Activated T-helper 17 cell treated with anti-CD3 and anti-CD28 coated beads, Interleukin-2, amount 50 U/mL, for 72 hours (primary cell): ENCODE data around the gene SKOR1. TPM values are rescaled to one million over a fixed set of nuclear protein-coding genes. Genes with fewer than 3 reads are reported as not detected.

Experiments
- ATAC-seq: fragments of 150-1000 bp; cut with Tn5 transposase; replicated peaks from 2 replicates; pipeline ENCODE4 v1.10.0; 2021; ENCODE audit warnings: mild to moderate bottlenecking, moderate library complexity
- H3K27ac Mint-ChIP-seq: one replicate; pipeline ENCODE4 v1.8.0; 2022; ENCODE audit warnings: mixed read lengths
- H3K27me3 Mint-ChIP-seq: one replicate; pipeline ENCODE4 v1.8.0; 2022; ENCODE audit warnings: mixed read lengths
- H3K36me3 Mint-ChIP-seq: one replicate; pipeline ENCODE4 v1.8.0; 2022; ENCODE audit warnings: low read depth, mild to moderate bottlenecking, mixed read lengths
- H3K4me1 Mint-ChIP-seq: one replicate; pipeline ENCODE4 v1.8.0; 2022; ENCODE audit warnings: mixed read lengths
- H3K4me3 Mint-ChIP-seq: one replicate; pipeline ENCODE4 v1.8.0; 2022; ENCODE audit warnings: mild to moderate bottlenecking, mixed read lengths
- H3K9me3 Mint-ChIP-seq: one replicate; pipeline ENCODE4 v1.8.0; 2022; ENCODE audit warnings: mixed read lengths
- total RNA-seq, 2 donors: library from RNA; stranded (reverse); gene quantifications; one replicate each; pipeline ENCODE4 v1.2.3, GENCODE V29; 2022

The SKOR1 gene
- total RNA-seq, 2 donors from 2014 or later: 0.08 to 0.13 TPM

DNA sequence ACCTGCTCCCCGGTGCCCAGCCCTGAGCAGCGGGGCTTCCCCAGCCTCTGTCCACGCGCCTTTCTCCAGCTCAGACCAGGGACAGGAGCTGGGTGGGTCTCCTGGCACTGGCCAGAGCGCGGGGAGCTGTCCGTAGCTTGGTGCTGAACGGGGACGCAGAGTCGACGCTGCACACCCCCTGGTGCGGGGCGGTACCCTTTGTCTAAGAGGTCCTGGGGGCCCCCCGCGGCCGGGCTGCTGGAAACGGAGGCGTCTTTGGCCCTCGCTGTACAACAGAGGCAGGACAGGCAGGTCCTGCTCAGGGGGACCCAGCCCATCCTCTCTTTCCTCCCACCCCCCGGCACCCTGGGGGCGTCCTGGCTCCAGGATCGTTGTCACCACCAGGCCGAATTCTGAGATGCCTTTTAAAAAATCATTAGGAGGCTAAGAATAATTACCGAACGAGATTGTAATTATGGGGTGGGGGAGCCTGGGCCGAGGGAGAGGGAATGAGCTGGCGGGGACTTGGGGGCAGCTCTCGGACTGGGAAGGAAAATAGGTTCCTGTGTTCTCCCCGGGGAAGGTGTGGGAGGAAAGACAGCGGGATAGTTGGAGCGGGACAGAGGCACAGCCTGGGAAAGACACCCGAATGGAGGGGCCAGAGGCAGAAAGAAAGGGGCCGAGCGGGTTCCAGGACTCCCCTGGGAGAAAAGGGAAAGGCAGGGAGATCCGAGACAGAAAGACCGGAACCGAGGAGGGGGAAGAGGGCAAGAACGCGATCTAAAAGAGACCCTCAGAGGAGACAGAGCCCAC, 4.1 kb upstream of the SKOR1 start:
- H3K27ac Mint-ChIP-seq: no peak overlapping the region
- no peaks in the 10 kb centered on the region for H3K9me3 Mint-ChIP-seq
- no peak for ATAC-seq
- H3K27me3 Mint-ChIP-seq: peaks cover 63% of the 10 kb centered on the region
- H3K4me1 Mint-ChIP-seq: peaks cover 24% of the 10 kb centered on the region
- H3K4me3 Mint-ChIP-seq: peak overlapping the region; percentile 38
- H3K36me3 Mint-ChIP-seq: peaks cover 25% of the 10 kb centered on the region

DNA sequence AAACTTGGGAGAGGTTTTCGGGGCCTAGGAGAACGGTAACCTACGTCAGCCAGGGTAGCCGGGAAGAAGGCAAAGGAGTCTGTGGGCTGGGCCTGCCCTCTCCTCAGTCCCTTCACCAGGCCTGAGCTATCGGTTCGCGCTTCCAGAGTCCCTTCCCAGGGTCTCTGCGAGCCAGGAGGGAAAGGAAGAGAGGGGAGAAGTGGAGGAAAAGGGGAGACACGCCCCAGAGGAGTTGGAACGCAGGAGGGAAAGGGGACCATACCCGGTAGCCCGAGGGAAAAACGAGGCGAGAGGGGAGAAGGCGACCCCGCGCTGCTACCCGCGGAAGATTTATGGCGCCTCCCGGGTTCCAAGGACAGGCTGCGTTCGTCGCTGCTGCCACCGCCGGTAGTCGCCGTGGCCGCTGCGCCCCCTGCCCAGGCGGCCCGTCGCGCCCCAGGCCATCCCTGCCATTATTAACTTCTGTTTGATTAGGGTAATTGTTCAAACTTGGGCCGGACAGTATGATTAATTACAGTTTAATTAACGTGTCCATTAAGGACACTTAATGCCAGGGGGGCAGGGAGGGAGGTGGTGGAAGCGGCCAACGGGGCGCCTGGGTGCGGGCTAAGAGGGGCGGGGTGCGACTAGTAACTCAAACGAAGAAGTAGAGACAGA, 3.4 kb upstream of the SKOR1 start:
- H3K9me3 Mint-ChIP-seq: no peaks in the 10 kb centered on the region
- ATAC-seq: no peak
- H3K36me3 Mint-ChIP-seq: peaks cover 26% of the 10 kb centered on the region
- H3K27ac Mint-ChIP-seq: no peak overlapping the region
- peak overlapping the region; percentile 42 for H3K4me3 Mint-ChIP-seq
- peaks cover 59% of the 10 kb centered on the region for H3K27me3 Mint-ChIP-seq
- peaks cover 26% of the 10 kb centered on the region for H3K4me1 Mint-ChIP-seq

DNA sequence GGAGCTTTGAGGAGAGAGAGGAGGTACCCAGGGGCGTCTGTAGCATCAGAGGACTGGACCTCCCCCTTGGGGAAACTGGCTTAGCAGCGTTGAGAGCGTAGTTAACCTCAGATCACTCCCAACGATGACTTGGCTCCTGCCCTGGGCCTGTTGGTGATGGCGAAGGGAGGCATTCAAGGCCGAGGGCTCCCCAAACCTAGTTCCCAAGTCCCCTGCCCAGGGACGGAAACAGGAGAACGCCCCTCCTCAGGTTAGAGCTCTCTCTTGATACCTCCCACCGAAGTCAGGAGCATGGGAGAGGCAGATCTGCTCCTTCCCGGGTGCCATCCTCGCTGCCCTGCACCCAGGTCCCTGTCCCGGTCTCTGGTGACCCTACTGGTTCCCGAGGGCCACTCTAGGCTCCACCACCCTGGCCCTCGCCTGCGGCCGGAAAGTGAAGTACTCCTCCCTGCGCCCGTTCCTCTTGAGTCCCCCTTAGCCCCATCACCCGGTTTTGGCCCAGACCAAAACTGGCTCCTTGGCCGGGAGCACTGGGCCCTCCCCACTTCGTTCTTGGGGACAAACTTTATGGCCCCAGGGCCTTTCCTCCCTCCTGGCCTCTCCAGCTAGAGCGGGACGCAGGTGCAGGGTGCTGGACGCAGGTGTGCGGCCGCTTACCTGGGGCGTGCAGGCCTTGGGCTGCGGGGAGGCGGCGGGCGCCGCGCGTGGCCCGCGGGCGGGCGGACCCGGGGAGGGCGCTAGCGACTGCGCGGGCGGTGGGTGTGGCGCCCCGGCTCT, 2.6 kb upstream of the SKOR1 start:
- H3K36me3 Mint-ChIP-seq: peaks cover 26% of the 10 kb centered on the region
- no peaks in the 10 kb centered on the region for H3K9me3 Mint-ChIP-seq
- peaks cover 26% of the 10 kb centered on the region for H3K4me1 Mint-ChIP-seq
- peaks cover 56% of the 10 kb centered on the region for H3K27me3 Mint-ChIP-seq
- H3K4me3 Mint-ChIP-seq: peak overlapping the region; percentile 42
- ATAC-seq: peak; percentile 41
- no peak overlapping the region for H3K27ac Mint-ChIP-seq

DNA sequence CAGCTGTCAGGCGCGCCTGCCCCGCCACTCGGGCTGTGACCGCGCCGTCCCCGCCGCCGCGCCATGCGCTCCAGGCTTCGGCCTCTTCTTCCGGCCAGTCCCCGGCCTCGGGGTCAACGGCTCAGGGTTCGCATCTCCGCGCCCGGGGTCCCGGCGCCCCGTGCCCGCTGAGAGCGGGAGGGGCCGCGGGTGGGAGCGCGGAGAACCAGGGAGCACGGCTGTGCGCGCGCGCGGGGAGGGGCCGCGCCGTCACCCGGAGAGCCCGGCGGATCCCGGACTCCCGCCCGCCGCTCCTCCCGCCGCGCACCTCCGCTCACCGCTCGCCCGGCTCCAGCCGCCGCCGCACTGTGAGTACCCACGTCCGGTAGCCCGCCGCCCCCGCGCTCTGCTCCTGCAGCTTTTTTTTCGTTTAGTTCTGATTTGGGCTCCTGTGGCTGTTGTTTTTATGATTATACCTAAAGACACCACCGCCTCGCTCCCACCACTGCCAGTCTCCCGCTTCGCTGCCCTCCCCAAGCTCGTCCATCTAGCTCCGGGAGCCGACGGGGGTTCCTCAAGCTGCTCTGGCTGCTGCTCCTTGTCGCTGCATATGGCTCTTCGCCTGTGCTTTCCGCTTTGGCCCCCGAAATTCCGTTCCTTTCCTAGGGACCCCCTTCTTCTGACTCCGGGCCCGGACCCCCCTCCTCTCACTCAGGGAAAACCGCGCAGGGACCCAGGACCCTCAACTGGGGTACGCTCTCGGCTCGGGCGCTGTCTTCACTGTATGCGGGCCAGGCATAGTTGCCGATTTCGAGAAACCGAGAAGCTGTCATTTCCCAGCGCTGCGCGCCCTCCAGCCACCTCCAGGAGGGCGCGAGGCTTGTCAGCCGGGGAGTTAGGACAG, 1.8 kb upstream of the SKOR1 start:
- peaks cover 54% of the 10 kb centered on the region for H3K27me3 Mint-ChIP-seq
- peaks cover 30% of the 10 kb centered on the region for H3K4me1 Mint-ChIP-seq
- peak; percentile 41 for ATAC-seq
- H3K4me3 Mint-ChIP-seq: peak overlapping the region; percentile 83
- H3K9me3 Mint-ChIP-seq: no peaks in the 10 kb centered on the region
- H3K36me3 Mint-ChIP-seq: peaks cover 26% of the 10 kb centered on the region
- H3K27ac Mint-ChIP-seq: no peak overlapping the region

DNA sequence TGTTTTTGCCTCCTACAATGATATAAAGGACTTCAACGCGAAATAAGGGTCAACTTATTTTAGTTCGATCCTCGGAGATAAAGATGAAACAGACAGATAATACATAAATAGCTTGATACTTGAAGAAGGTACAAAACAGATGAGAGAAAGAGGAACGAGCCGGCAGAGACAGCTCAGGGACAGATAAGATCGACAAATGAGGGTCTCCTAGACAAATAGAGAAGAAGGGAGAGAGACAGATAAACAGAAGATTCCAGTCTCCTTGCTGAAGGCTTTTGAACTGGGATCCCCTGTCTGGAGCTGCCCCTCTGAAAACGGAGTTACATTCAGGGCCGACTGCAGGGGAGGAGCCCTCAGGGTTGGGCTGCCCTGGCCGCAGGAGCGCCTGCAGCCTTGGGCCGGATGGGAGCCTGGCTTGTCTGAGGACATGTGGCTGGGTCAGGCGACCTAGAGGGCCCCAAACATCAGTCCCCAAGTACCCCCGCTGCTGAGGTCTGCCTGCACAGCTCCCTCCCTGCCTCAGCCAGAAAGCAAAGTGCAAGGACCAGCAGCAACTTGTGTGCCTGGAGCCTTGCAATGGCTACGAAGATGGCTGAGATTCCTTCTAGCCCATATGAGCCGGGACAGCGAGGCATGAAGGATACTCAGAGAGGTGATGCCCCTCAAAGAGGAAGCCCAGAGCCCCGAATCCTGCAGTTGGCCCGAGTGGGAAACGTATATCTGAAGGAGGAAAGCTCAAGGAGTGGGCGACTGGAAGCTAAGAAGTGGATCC, 926 bp upstream of the SKOR1 start:
- peaks cover 34% of the 10 kb centered on the region for H3K4me1 Mint-ChIP-seq
- ATAC-seq: no peak
- H3K27ac Mint-ChIP-seq: no peak overlapping the region
- peaks cover 55% of the 10 kb centered on the region for H3K27me3 Mint-ChIP-seq
- H3K4me3 Mint-ChIP-seq: peak overlapping the region; percentile 83
- H3K9me3 Mint-ChIP-seq: no peaks in the 10 kb centered on the region
- peaks cover 26% of the 10 kb centered on the region for H3K36me3 Mint-ChIP-seq

DNA sequence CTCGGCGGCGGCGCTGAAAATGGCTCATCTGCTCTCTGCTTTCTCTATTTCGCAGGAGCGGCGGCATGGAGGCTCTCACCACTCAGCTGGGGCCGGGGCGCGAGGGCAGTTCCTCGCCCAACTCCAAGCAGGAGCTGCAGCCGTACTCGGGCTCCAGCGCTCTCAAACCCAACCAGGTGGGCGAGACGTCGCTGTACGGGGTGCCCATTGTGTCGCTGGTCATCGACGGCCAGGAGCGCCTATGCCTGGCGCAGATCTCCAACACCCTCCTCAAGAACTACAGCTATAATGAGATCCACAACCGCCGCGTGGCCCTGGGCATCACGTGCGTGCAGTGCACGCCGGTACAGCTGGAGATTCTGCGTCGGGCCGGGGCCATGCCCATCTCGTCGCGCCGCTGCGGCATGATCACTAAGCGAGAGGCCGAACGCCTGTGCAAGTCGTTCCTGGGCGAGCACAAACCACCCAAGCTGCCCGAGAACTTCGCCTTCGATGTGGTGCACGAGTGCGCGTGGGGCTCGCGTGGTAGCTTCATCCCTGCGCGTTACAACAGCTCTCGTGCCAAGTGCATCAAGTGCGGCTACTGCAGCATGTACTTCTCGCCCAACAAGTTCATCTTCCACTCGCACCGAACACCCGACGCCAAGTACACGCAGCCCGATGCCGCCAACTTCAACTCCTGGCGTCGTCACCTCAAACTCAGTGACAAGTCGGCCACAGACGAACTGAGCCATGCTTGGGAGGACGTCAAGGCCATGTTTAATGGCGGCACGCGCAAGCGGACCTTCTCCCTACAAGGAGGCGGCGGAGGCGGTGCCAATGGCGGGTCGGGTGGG, 790 bp downstream of the SKOR1 start:
- ATAC-seq: no peak
- Mint-ChIP-seq H3K4me1 (peaks cover 34% of the 10 kb centered on the region), H3K9me3 (no peaks in the 10 kb centered on the region), H3K36me3 (peaks cover 26% of the 10 kb centered on the region), H3K27ac (no peak overlapping the region), H3K27me3 (peaks cover 53% of the 10 kb centered on the region), H3K4me3 (peak overlapping the region; percentile 50)

DNA sequence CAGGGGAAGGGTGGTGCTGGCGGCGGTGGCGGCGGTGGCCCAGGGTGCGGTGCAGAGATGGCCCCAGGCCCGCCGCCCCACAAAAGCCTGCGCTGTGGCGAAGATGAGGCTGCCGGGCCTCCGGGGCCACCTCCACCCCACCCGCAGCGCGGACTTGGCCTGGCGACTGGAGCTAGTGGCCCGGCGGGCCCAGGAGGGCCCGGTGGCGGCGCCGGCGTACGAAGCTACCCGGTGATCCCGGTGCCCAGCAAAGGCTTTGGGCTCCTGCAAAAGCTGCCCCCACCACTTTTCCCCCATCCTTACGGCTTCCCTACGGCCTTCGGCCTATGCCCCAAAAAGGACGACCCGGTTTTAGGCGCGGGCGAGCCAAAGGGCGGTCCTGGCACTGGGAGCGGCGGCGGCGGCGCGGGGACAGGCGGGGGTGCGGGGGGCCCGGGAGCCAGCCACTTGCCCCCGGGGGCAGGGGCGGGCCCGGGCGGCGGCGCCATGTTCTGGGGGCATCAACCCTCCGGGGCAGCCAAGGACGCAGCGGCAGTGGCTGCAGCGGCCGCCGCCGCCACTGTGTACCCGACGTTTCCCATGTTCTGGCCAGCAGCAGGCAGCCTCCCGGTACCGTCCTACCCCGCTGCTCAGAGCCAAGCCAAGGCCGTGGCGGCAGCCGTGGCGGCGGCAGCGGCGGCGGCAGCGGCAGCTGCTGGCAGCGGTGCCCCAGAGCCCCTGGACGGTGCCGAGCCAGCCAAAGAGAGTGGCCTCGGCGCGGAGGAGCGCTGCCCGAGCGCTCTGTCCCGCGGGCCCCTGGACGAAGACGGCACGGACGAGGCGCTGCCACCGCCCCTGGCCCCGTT, 1.6 kb downstream of the SKOR1 start:
- Mint-ChIP-seq H3K9me3 (no peaks in the 10 kb centered on the region), H3K4me1 (peaks cover 29% of the 10 kb centered on the region), H3K36me3 (peaks cover 18% of the 10 kb centered on the region), H3K27me3 (peaks cover 51% of the 10 kb centered on the region), H3K27ac (no peak overlapping the region), H3K4me3 (no peak overlapping the region)
- ATAC-seq: no peak

DNA sequence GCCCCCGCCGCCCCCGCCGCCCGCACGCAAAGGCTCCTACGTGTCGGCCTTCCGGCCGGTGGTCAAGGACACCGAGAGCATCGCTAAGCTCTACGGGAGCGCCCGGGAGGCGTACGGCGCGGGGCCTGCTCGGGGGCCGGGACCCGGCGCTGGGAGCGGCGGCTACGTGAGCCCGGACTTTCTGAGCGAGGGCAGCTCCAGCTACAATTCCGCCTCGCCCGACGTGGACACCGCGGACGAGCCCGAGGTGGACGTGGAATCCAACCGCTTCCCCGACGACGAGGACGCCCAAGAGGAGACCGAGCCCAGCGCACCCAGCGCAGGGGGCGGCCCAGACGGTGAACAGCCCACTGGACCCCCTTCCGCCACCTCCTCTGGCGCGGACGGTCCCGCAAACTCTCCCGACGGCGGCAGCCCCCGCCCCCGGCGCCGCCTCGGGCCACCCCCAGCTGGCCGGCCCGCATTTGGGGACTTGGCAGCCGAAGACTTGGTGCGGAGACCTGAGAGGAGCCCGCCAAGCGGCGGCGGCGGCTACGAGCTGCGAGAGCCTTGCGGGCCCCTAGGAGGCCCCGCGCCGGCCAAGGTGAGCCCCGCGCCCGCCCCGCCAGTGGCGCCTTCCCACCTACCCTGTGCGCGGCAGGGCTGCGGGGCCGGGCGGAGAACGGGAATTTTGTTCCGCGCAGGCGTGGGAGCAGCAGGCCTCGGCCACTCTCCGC, 2.4 kb downstream of the SKOR1 start:
- no peaks in the 10 kb centered on the region for H3K9me3 Mint-ChIP-seq
- ATAC-seq: no peak
- peak overlapping the region; percentile 37 for H3K4me3 Mint-ChIP-seq

DNA sequence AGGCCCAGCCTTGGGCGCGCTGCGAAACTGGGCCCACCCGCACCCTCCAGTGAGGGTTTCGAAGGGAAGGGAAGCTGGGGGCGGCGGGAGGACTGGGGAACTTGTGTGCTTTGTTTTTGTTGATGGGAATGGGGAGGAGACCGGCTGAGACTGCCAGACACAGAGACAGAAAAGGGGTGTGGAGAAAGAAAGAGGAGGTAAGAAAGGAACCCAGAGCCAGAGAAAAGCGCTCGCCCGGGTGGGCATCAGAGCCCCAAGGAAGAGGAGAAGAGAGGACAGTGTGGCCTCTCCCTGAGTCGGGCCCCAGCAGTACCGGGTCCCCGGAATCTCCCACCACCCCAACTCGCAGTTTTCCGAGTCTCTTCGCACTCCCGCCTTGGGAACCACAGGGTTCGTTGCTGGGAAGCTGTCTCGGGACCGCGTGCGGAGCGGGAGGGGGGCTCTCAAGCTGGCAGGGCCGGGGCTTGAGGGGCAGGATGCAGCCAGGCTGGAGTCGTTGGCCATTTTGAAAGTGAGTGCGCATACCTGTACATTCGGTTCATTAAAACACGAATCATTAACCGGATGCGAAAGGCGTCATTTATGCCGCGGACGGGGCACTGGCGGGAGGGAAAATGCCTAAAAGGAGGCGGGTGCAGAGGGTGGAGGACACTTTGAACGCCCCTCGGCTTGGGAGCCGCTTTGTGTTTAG, 3.1 kb downstream of the SKOR1 start:
- peaks cover 58% of the 10 kb centered on the region for H3K27me3 Mint-ChIP-seq
- no peaks in the 10 kb centered on the region for H3K9me3 Mint-ChIP-seq
- H3K36me3 Mint-ChIP-seq: peaks cover 17% of the 10 kb centered on the region
- H3K4me3 Mint-ChIP-seq: peak overlapping the region; percentile 37
- no peak for ATAC-seq
- no peak overlapping the region for H3K27ac Mint-ChIP-seq
- H3K4me1 Mint-ChIP-seq: peaks cover 31% of the 10 kb centered on the region

More for the DNA sequence above, 2.4 kb downstream of the SKOR1 start:
- peaks cover 18% of the 10 kb centered on the region for H3K36me3 Mint-ChIP-seq
- peaks cover 25% of the 10 kb centered on the region for H3K4me1 Mint-ChIP-seq
- H3K27me3 Mint-ChIP-seq: peaks cover 52% of the 10 kb centered on the region
- no peak overlapping the region for H3K27ac Mint-ChIP-seq

DNA sequence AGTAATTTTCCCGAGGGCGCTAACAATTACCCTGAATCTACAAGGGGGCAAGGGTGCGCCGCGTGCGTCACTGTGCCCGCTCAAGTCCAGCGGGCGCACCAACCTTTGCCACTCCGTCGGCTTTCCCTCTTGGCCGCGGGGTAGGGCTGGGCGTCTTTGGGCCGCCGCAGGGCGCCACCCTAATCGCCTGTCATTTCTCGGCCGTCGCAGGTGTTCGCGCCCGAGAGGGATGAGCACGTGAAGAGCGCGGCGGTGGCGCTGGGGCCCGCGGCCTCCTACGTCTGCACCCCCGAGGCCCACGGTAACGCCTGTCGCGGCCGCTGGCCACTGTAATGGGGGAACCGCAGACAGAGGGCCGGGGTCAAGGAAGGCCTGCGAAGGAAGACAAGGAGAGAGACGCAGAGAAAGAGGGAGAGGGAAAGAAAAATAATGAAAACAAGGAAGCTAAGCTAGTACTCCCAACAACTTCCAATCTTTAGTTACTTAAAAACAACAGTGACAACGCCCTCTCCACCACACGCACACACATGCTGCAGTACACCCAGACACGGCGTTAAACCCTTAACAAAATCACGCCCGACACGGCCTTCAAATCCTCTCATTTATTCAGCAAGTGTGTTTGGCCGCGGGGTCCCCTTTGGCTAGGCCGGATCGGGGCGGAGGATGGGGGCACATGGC, 3.8 kb downstream of the SKOR1 start:
- H3K9me3 Mint-ChIP-seq: no peaks in the 10 kb centered on the region
- H3K4me3 Mint-ChIP-seq: peak overlapping the region; percentile 37
- no peak overlapping the region for H3K27ac Mint-ChIP-seq
- peaks cover 31% of the 10 kb centered on the region for H3K4me1 Mint-ChIP-seq
- no peak for ATAC-seq
- peaks cover 10% of the 10 kb centered on the region for H3K36me3 Mint-ChIP-seq
- peaks cover 58% of the 10 kb centered on the region for H3K27me3 Mint-ChIP-seq
